Breast epithelium (tissue), 4 donors: Measurements from ENCODE around the gene TDRD1. TPM values are rescaled to one million over a fixed set of nuclear protein-coding genes. Genes with fewer than 3 reads are reported as not detected.

Experiments
- DNase-seq, 2 donors: peaks; one replicate each; pipeline ENCODE4 v3.0.0-alpha.2; 2019; ENCODE audit warnings: low spot score in 2 of 2
- H3K27ac ChIP-seq, 2 donors: fragments of 200-600 bp; sonication (generic) in 1 of 2; one replicate each; pipeline ENCODE4 v1.5.1; 2016 to 2019; ENCODE audit warnings: mild to moderate bottlenecking in 1 of 2
- H3K27me3 ChIP-seq, 2 donors: fragments of 200-600 bp; sonication (generic) in 1 of 2; one replicate each; pipeline versions ENCODE4 v1.5.1 to v1.6.0; 2017 to 2019; ENCODE audit warnings: control low read depth in 1 of 2, mild to moderate bottlenecking in 1 of 2
- H3K36me3 ChIP-seq: fragments of 200-600 bp; one replicate; pipeline ENCODE4 v1.5.1; 2019
- H3K4me1 ChIP-seq, 2 donors: fragments of 200-600 bp; sonication (generic); one replicate each; pipeline ENCODE4 v1.5.1; 2016 to 2019; ENCODE audit warnings: control low read depth in 1 of 2
- H3K4me3 ChIP-seq, 3 donors: fragments of 200-600 bp; sonication (generic); 1 replicate in 2 of 3; 2 replicates in 1 of 3; pipeline ENCODE4 v1.5.1; 2016 to 2019; ENCODE audit warnings: mild to moderate bottlenecking in 3 of 3, moderate library complexity in 2 of 3
- H3K9me3 ChIP-seq, 2 donors: fragments of 200-600 bp; sonication (generic) in 1 of 2; one replicate each; pipeline ENCODE4 v1.5.1; 2016 to 2019; ENCODE audit warnings: control low read depth in 1 of 2
- POLR2A ChIP-seq: fragments of 450-650 bp; IDR thresholded peaks from one replicate; pipeline ENCODE4 v1.6.1; 2016; ENCODE audit warnings: antibody characterized with exemption, mild to moderate bottlenecking, moderate library complexity
- POLR2AphosphoS5 ChIP-seq, 3 donors: sonication (generic); formaldehyde crosslinking; IDR thresholded peaks; one replicate each; pipeline ENCODE4 v1.6.1; 2017; ENCODE audit warnings: antibody characterized with exemption in 3 of 3
- intact Hi-C: fragments of 100-400 bp; cut with DNase I; formaldehyde crosslinking; loops from one replicate; pipeline ENCODE4 v1.15.1; 2023; ENCODE audit warnings: low total_unique reads
- total RNA-seq, 3 donors: library from RNA; depleted of rRNA; stranded (reverse); fragments of >200 nt; gene quantifications; one replicate each; pipeline ENCODE4 v1.1.0, GENCODE V29; 2016
- TF ChIP-seq, protein P1 (sequence below), 3 donors: fragments of 450-650 bp; IDR thresholded peaks; one replicate each; pipeline ENCODE4 v1.5.1; 2016 to 2017; ENCODE audit warnings: antibody characterized with exemption in 3 of 3, mild to moderate bottlenecking in 3 of 3, moderate library complexity in 3 of 3

The TDRD1 gene
- total RNA-seq, 3 donors from 2014 or later: under 0.01 to 0.73 (median 0.33) TPM

DNA sequence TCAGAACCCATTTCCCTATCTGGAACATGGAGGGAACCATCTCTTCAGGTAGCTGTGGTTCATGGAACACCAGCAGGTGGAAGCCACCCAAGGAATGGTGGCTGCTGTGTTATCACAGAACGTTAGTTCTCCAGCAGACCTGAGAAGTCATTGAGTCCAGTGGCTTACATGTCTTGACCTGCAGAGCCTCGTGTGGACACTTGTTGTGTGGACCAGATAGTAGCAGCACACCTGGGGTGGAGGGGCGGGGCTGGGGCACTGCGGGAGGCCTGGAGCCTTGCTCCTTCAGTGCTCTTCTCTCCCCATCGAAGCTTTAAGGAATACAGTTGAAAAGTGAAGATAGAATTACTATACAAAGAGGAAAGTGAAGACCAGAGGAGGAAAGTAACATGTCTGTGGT, 102.3 kb downstream of the TDRD1 start:
- intact Hi-C loops: no loop called here
- no peaks in the 10 kb centered on the region for H3K9me3 ChIP-seq
- no peak for TF ChIP-seq POLR2AphosphoS5 (IDR thresholded peaks at IDR 0.05)
- no peak for TF ChIP-seq POLR2A
- TF ChIP-seq, protein P1, sequence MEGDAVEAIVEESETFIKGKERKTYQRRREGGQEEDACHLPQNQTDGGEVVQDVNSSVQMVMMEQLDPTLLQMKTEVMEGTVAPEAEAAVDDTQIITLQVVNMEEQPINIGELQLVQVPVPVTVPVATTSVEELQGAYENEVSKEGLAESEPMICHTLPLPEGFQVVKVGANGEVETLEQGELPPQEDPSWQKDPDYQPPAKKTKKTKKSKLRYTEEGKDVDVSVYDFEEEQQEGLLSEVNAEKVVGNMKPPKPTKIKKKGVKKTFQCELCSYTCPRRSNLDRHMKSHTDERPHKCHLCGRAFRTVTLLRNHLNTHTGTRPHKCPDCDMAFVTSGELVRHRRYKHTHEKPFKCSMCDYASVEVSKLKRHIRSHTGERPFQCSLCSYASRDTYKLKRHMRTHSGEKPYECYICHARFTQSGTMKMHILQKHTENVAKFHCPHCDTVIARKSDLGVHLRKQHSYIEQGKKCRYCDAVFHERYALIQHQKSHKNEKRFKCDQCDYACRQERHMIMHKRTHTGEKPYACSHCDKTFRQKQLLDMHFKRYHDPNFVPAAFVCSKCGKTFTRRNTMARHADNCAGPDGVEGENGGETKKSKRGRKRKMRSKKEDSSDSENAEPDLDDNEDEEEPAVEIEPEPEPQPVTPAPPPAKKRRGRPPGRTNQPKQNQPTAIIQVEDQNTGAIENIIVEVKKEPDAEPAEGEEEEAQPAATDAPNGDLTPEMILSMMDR (IDR thresholded peaks at IDR 0.05): no peak
- H3K4me1 ChIP-seq: no peaks in the 10 kb centered on the region
- peak in 1 of 2 donors; percentile 12 for DNase-seq
- H3K36me3 ChIP-seq: no peaks in the 10 kb centered on the region
- H3K27me3 ChIP-seq: no peaks in the 10 kb centered on the region
- no peak overlapping the region for H3K27ac ChIP-seq
- H3K4me3 ChIP-seq: no peak overlapping the region

Other genes with a start within 250 kb of the TDRD1 start
- gene ADRB1, start 135.5 kb upstream of the TDRD1 start, total RNA-seq: 1 to 10 TPM in 2 of 3 donors, under 1 TPM in 1; 0.66 to 2.4 (median 1.3) TPM
- gene CCDC186, start 5.2 kb upstream of the TDRD1 start, total RNA-seq: 10 to 100 TPM; 23.5 to 62.1 (median 41.6) TPM
- 10 to 100 TPM in 1 of 3 donors, 1 to 10 TPM in 1, under 1 TPM in 1; 0.48 to 18.7 (median 8.0) TPM for gene VWA2, start 59.9 kb downstream of the TDRD1 start, total RNA-seq
- gene AFAP1L2, start 225.1 kb downstream of the TDRD1 start, total RNA-seq: 10 to 100 TPM in 2 of 3 donors, 1 to 10 TPM in 1; 4.2 to 43.9 (median 20.0) TPM